Measurements from ENCODE around the gene HELZ. TPM values are rescaled to one million over a fixed set of nuclear protein-coding genes. Genes with fewer than 3 reads are reported as not detected.

The HELZ gene
- total RNA-seq, 1 donor from 2014 or later = 88.9 TPM

DNA sequence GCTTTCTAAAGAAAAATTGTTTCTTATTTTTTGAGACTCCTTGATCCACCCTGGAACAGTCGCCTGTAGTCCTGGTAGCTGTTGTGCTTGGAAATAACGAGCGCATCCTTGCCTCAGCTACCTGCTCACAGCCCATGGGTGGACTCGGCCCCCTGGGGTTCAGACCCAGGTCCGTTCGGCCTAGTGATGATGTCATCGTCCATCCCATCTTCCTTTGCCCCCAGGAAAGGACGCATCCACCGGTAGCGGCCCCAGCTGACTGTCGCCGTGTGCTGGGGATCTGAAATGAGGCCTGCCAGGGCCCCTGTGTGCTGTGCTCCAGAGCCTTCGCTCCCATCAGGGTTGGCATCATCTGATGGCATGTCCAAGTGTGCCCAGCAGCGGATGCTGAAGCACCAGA, 212.6 kb downstream of the HELZ start:
- no peak for DNase-seq (ENCODE audit: low read depth)

DNA sequence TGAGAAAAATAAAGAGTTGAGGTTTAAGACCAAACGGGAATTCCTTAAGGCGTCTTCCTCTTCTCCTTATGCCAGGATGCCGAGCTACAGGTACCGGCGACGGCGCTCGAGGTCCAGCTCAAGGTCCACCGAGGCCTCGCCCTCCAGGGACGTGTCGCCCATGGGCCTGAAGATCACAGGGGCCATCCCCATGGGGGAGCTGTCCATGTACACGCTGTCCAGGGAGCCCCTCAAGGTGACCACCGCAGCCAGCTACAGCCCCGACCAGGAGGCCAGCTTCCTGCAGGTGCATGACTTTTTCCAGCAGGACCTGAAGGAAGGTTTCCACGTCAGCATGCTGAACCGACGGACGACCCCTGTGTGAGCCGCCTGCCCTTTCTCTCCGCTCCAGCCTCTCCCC, 214.4 kb downstream of the HELZ start:
- DNase-seq (ENCODE audit: low read depth) = no peak

DNA sequence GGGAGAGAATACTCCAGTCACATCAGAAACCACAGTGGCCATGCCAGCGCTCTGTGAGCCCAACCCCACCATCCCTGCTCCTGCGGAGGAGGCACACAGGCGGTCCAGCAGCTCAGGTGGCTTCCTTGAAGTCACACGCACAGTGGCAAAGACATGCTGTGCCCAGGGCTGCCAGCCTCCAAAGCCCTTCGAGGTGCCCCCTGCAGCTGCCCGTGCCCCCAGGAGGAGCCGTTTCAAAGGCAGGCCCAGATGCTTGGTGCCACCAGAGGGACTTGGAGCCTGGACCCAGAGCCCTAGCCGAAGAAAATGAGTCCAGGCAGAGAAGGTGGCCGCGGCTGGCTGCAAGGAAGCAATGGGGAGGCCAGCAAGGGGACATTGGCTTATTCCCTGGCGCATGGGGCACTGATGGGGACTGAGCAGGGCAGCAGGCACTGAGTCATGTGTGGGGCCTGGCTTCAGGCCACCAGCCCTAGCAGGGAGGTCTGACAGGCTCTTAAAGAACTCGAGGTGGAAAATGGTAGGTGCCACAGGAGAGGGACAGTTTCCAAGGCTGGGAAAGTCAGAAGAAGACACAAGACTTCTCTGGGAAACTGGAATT, 217.9 kb downstream of the HELZ start:
- DNase-seq (ENCODE audit: low read depth) = peak; percentile 14

DNA sequence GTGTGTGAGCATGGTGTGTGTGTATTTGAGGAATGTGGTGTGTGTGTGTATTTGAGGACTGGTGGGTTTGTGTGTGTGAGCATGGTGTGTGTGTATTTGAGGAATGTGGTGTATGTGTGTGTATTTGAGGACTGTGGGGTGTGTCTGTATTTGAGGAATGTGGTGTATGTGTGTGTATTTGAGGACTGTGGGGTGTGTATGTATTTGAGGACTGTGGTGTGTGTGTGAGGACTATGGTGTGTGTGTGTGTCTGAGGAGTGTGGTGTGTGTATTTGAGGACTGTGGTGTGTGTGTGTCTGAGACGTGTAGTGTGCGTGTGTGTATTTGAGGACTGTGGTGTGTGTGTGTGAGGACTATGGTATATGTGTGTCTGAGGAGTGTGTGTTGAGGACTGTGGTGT, 218.7 kb downstream of the HELZ start:
- DNase-seq (ENCODE audit: low read depth) = peak; percentile 16

DNA sequence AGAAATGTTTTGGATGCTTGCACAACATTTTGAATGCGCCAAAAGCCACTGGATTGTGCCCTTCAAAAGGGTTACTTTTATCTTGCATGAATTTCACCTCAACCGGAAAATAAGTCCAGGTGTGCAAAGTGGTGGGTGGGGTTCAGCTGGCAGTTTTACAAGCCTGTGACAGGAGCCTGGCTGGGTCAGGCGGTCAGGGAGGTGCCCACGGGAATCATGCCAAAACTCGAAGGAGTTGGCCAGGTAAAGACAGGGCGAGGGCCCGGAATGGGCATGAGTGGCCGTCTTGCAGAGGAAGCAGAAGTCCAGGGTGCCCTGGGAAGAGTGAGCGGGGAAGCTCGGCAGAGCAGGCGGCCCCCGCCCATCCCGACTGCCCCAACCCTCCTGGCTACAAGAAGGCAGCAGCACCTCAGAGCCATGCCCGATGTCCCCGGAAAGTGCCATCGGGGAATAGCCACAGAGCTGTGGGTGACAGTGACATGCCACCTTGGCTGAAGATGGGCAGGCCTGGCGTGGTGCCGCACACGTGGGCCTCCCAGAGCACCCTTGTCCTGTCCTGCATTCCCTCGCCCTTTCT, 219.7 kb downstream of the HELZ start:
- no peak for DNase-seq (ENCODE audit: low read depth)

DNA sequence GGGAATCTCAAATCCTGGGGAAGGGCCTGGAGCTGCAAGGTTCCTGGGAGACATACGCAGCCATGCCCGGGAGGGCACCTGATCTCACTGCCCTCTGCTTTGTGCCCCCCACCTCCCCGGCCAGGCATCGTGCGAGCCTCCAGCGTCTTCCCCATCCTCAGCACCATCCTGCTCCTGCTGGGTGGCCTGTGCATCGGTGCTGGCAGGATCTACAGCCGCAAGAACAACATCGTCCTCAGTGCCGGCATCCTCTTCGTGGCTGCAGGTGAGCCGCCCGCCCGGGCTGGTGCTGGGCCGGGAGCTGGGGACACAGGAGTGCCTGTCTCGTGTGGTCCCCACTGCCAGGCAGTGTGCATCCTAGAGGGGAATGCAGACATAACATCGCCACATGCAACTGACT, 220.3 kb downstream of the HELZ start:
- DNase-seq (ENCODE audit: low read depth) = no peak

DNA sequence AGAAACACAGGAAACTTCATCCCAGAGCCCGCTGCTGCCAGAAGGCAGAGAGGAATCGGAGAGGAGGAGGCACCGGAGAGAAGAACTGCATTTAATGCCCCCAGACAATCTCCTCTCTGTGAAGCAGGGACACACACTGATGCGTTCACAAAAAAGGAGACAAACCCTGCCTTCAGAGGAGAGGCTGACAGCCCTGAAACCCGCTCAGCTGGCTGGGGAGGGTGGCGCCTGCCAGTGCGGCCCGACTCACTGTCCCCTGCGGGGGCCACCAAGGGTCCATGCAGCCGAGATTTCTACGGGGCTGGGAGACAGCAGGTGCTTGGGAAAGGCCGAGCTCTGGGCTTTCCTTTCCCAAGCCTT, 222.6 kb downstream of the HELZ start:
- no peak for DNase-seq (ENCODE audit: low read depth)

DNA sequence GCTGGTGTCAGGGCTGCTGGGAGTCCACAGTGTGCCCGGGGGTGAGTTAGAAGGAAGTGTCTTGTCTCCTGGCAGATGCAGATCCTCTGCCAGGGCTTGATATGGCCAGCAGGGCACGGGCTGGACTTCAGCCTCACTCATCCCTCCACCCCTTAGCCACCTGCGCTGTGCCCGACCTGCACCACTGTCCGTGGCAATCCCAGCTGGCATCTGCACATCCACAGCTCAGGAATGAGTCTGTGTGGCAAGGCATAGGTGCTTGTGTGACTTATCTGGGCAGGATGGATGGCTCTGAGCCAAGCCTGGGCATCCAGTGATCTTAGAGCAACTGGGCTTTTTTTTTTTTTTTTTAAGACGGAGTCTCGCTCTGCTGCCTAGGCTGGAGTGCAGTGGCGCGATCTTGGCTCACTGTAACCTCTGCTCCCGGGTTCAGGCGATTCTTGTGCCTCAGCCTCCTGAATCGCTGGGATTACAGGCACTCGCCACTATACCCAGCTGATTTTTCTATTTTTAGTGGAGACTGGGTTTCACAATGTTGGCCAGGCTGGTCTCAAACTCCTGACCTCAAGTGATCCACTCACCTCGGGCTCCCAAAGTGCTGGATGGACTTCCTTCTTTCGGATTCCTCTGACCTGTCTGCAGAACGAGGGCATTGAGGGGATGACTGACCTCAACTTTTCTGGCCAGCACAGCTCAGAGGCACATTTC, 223.1 kb downstream of the HELZ start:
- DNase-seq (ENCODE audit: low read depth) = peak; percentile 6

DNA sequence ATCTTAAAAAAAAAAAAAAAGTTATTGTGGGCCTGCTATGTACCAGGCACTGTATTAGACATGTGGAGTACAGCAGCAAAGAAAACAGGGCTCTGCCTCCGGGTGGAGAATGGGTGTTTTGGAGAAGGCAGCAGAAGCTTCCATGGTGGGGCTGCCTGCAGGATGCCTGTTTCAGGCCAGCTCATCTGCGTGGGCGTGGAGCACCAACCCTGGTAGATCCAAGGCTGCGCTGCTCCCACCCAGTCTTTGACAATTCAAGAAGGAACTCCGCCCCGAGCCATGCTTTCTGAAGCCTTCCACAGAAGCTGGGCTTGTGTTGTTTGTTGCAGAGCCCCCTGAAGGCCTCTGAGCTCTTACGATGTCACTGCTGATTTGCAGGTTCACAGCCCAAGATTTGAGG, 223.8 kb downstream of the HELZ start:
- DNase-seq (ENCODE audit: low read depth) = no peak

Other genes starting within 250 kb of the HELZ start
- not detected in 2 replicates for gene CACNG1, start 200.6 kb downstream of the HELZ start, total RNA-seq
- 31.8 and 53.4 TPM in 2 replicates for gene PSMD12, start 121.4 kb upstream of the HELZ start, total RNA-seq
- 7.3 and 9.6 TPM in 2 replicates for gene PITPNC1, start 132.1 kb upstream of the HELZ start, total RNA-seq

Data from renal cortical epithelial cell (primary cell).